Psoas muscle (tissue), 8 donors: Measurements from ENCODE around the gene IL22. TPM values are rescaled to one million over a fixed set of nuclear protein-coding genes. Genes with fewer than 3 reads are reported as not detected.

ENCODE experiments used
- ATAC-seq, 4 donors: fragments of 200-7000 bp; cut with Tn5 transposase; one replicate each; pipeline ENCODE4 v1.9.1; 2020; ENCODE audit warnings: moderate library complexity in 3 of 4, mild to moderate bottlenecking in 2 of 4
- DNase-seq, 2 donors: peaks; one replicate each; pipeline ENCODE4 v3.0.0-alpha.2; 2020
- H3K27ac ChIP-seq: fragments of 200-600 bp; one replicate; pipeline ENCODE4 v1.8.0; 2022
- H3K27me3 ChIP-seq, 3 donors: fragments of 200-600 bp in 1 of 3; one replicate each; pipeline versions ENCODE4 v1.6.1 to v1.8.0; 2013 to 2022; ENCODE audit warnings: low read length in 2 of 3, mild to moderate bottlenecking in 2 of 3, moderate library complexity in 1 of 3; ENCODE audit not compliant: insufficient read depth in 3 of 3
- H3K36me3 ChIP-seq, 2 donors: fragments of 200-600 bp in 1 of 2; one replicate each; pipeline versions ENCODE4 v1.6.1 to v1.8.0; 2013 to 2022; ENCODE audit warnings: low read depth in 1 of 2, mild to moderate bottlenecking in 1 of 2, moderate library complexity in 1 of 2; ENCODE audit not compliant: insufficient read depth in 1 of 2
- H3K4me1 ChIP-seq: fragments of 200-600 bp; one replicate; pipeline ENCODE4 v1.8.0; 2022
- H3K4me3 ChIP-seq: fragments of 200-600 bp; one replicate; pipeline ENCODE4 v1.8.0; 2022; ENCODE audit warnings: mild to moderate bottlenecking
- H3K9me3 ChIP-seq: fragments of 200-600 bp; one replicate; pipeline ENCODE4 v1.8.0; 2022
- WGBS, 3 donors: extraction: QIAGEN DNeasy Blood & Tissue Kit; methylation state at CpG; one replicate each; pipeline versions ENCODE4 v1.1.6 to v1.1.7; 2013; 5-methylcytosine and 5-hydroxymethylcytosine counted together
- intact Hi-C, 2 donors: fragments of 100-400 bp; cut with DNase I; formaldehyde crosslinking; loops; one replicate each; pipeline versions ENCODE4 v1.11.0 to v1.14.2; 2022
- polyA plus RNA-seq, 3 donors: library from polyadenylated mRNA; stranded (reverse); fragments of 200-250 nt; gene quantifications; one replicate each; pipeline ENCODE4 v1.2.3, GENCODE V29; 2013
- total RNA-seq, 4 donors: library from RNA; stranded (reverse); fragmentation: NEBNext Ultra II Directional in 2 of 4; extraction: Animal tissue kit (Norgen Biotek cat#: 25700) in 2 of 4; gene quantifications; one replicate each; pipeline versions ENCODE4 v1.2.1 to v1.2.4, GENCODE V29; 2021 to 2023
- TF ChIP-seq, protein P1 (sequence below): fragments of 200-600 bp; IDR thresholded peaks from one replicate; pipeline ENCODE4 v1.8.0; 2022; ENCODE audit warnings: antibody characterized with exemption
- donor health status: healthy with polysubstance abuse.
- donor health status: DM: no; HTN: no; CAD: no; lungs with moderate emphysema.
- donor health status: Bipolar disorder and iron deficiency.
- donor health status: healthy.
- donor health status: DM: yes; HTN: yes; CAD: no.
- donor health status: DM: no; HTN: no; CAD: no.
- donor health status: DM: no; HTN: no; CAD: no.
- donor health status: DM: yes; HTN: yes; CAD: no.

Gene IL22
- total and polyA plus RNA-seq, 7 donors = not detected

DNA sequence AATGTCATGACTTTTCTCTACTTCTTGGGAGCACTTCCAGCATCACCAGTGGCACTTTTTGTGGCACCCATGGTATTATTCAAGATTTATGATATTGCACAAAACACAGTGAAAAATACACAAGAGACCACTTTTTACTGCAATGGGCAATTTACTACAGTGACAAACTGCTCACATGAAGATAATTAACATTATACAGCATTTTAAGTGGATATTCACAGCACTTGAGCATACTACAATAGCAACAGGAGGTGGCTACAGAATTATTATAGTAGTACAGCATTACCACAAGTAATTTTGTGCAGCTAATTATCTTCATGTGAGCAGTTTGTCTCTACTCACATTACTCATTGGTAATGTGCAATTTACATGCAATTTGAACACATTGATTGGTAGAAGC, 46.1 kb downstream of the IL22 start:
- H3K9me3 ChIP-seq = no peaks in the 10 kb centered on the region
- H3K27ac ChIP-seq = no peak overlapping the region
- intact Hi-C loops = no loop called here
- no peak overlapping the region for H3K4me3 ChIP-seq
- ATAC-seq (no peak), DNase-seq (no peak)
- no peaks in the 10 kb centered on the region for H3K4me1 ChIP-seq
- no peaks in the 10 kb centered on the region for H3K27me3 ChIP-seq
- H3K36me3 ChIP-seq = no peaks in the 10 kb centered on the region
- TF ChIP-seq, protein P1, sequence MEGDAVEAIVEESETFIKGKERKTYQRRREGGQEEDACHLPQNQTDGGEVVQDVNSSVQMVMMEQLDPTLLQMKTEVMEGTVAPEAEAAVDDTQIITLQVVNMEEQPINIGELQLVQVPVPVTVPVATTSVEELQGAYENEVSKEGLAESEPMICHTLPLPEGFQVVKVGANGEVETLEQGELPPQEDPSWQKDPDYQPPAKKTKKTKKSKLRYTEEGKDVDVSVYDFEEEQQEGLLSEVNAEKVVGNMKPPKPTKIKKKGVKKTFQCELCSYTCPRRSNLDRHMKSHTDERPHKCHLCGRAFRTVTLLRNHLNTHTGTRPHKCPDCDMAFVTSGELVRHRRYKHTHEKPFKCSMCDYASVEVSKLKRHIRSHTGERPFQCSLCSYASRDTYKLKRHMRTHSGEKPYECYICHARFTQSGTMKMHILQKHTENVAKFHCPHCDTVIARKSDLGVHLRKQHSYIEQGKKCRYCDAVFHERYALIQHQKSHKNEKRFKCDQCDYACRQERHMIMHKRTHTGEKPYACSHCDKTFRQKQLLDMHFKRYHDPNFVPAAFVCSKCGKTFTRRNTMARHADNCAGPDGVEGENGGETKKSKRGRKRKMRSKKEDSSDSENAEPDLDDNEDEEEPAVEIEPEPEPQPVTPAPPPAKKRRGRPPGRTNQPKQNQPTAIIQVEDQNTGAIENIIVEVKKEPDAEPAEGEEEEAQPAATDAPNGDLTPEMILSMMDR = no peak

DNA sequence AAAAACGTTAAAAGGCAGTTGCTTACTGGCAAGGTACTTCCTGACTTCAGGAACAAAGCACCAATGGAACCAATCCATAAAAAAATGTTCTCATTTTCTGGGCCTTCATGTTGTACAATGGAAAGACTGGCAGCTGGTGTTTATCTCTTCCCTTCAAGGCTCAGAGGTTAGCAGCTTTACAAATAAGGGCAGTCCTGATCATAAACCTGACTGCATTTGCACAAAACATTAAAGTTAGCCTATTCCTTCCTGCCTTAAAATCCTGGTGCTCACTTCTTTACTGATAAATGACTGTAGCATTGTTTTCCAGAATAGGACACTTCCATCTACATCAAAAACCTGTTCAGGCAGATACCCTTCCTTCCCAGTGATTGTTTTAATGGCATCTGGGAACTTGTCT, 47.0 kb downstream of the IL22 start:
- Histone ChIP-seq H3K27ac (no peak overlapping the region), H3K9me3 (no peaks in the 10 kb centered on the region), H3K4me3 (no peak overlapping the region), H3K27me3 (no peaks in the 10 kb centered on the region), H3K36me3 (no peaks in the 10 kb centered on the region), H3K4me1 (no peaks in the 10 kb centered on the region)
- intact Hi-C loops = no loop called here
- no peak for DNase-seq
- no peak for ATAC-seq
- TF ChIP-seq, protein P1 = no peak
- WGBS, 3 donors = 16 to 47% (median 36%) methylated on average over 1 of the region's 1 CpG

DNA sequence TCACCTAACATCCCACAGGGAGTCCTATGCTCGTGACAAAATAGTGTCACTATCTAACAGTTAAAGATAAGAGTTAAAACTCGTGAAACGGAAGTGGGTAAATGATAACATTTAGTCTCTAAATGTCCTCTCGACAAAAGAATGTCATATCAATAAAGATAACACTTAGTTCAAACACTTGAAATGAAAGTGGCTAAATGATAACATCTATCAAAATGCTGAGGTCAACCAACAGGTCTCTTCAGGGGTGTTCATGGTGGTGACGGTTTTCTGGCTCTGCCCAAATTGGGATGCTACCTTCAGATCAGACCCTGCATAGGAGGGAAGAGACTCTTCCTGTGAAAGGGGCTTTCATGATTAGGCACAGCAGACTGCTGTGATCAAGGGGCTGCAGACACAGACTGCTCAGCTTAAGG, 49.9 kb downstream of the IL22 start:
- DNase-seq (no peak), ATAC-seq (no peak)
- 83 to 88% (median 86%) methylated on average over 5 of the region's 5 CpGs for WGBS, 3 donors
- no peaks in the 10 kb centered on the region for H3K27me3 ChIP-seq
- H3K9me3 ChIP-seq = no peaks in the 10 kb centered on the region
- no peak overlapping the region for H3K27ac ChIP-seq
- intact Hi-C loops = no loop called here
- no peak overlapping the region for H3K4me3 ChIP-seq
- H3K36me3 ChIP-seq = no peaks in the 10 kb centered on the region
- TF ChIP-seq, protein P1 = no peak
- no peaks in the 10 kb centered on the region for H3K4me1 ChIP-seq

DNA sequence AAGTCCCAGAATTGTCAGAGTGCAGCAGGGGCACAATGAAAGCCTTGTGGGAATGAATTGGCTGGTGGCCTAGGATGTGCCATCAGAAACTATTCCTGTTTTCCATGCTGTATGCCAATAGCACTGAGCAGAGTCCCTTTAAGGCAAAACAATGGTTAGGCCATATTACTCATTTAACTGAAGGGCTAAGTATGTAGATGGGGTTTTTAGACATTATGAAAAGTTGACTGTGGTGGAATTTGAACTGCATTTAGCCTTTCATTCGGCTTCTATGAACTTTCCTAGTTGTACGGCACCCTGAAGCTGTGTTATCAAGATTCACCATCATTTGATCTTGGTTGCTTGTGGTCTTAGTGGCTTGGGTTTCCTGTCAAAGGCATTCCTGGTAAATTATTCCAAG, 52.5 kb downstream of the IL22 start:
- H3K9me3 ChIP-seq = no peaks in the 10 kb centered on the region
- intact Hi-C loops = no loop called here
- H3K27me3 ChIP-seq = no peaks in the 10 kb centered on the region
- DNase-seq = no peak
- H3K36me3 ChIP-seq = no peaks in the 10 kb centered on the region
- TF ChIP-seq, protein P1 = no peak
- 76 to 91% (median 90%) methylated on average over 2 of the region's 2 CpGs for WGBS, 3 donors
- no peak overlapping the region for H3K4me3 ChIP-seq
- H3K27ac ChIP-seq = no peak overlapping the region
- no peak for ATAC-seq
- no peaks in the 10 kb centered on the region for H3K4me1 ChIP-seq

DNA sequence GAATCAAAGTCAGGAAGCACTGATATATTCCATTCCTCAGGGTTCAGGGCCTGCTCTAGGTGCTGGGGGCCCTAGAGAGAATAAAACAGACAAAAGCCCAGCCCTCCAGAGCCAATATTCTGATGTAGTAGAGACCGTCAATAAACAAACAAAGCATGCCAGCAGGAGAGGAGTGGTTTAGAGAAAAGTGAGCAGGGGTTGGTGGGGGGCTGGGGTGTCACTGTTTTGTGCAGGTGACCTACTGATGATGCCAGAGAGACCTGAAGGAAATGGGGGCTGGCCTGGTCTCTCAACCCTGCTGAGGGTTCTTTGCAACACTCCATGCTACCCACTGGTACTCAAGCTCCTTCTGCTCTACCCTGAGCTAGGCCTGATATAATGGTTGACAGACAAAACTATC, 54.3 kb downstream of the IL22 start:
- TF ChIP-seq, protein P1 = no peak

More for the DNA sequence above, 54.3 kb downstream of the IL22 start:
- ATAC-seq (no peak), DNase-seq (no peak)
- Histone ChIP-seq H3K4me1 (no peaks in the 10 kb centered on the region), H3K27me3 (no peaks in the 10 kb centered on the region), H3K36me3 (no peaks in the 10 kb centered on the region), H3K27ac (no peak overlapping the region), H3K4me3 (no peak overlapping the region), H3K9me3 (no peaks in the 10 kb centered on the region)
- intact Hi-C loops = no loop called here
- WGBS, 3 donors = 96 to 100% (median 100%) methylated on average over 1 of the region's 1 CpG
